GM18858 (cell line): ENCODE results near the gene DNAH1.

Source experiments
- ATAC-seq: cut with Tn5 transposase; IDR thresholded peaks from one replicate; pipeline ENCODE4 v1.9.1; 2021; ENCODE audit not compliant: unreplicated experiment

The DNAH1 gene

DNA sequence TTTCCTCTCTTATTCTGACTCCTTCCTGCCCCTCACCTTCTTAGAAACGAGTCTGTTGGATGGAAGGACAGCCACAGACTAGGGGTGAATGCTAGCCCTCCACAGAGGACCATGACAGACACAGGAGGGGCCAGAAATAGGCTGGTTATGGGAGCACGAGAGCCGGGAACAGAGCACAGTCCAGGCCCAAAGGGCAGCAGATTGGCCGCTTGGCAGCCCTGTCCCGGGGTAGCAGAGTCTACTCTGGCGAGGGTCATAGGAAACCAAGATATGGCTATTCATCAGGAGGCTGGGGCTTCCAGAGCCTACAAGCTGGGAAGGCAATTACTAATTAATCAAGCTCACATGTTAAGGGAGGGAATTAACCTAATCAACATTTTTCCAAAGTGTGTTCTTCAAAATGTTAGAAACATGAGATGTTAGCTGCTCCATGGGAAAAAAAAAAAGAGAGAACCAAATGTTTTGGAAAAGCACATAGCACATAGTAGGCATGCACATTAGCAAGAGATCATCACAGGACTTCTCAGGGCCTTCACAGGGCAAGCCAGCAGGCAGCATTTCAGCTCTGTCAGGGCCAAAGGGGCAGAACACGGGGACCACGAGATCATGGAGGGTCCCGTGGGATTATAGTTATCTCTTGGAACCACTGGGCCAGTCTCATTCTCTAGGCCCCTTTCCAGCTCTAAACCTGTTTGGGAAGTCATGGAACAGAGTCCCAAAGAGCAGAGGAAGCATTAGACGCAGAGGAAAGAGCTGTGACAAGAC is 115.5 kb downstream of the DNAH1 start:
- ATAC-seq = no peak

DNA sequence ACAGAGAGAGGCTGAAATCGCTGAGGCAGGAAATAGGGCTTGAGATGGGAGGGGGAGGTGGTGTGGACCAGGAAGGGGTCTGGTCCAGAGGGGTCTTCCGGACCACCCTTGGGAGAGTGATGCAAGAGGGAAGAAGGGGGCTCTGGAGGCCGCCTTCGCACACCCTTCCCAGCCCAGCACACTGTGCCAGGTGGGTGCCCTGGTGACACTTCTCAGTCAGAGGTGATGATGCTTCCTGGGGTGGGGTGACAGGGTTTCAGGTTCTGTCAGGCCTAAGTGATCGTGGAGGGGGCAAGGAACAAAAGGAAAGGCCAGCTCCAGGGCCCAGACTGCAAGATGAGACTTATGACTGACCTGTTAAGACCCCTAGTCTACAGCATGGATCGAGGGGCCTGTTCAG is 116.1 kb downstream of the DNAH1 start:
- ATAC-seq = no peak

DNA sequence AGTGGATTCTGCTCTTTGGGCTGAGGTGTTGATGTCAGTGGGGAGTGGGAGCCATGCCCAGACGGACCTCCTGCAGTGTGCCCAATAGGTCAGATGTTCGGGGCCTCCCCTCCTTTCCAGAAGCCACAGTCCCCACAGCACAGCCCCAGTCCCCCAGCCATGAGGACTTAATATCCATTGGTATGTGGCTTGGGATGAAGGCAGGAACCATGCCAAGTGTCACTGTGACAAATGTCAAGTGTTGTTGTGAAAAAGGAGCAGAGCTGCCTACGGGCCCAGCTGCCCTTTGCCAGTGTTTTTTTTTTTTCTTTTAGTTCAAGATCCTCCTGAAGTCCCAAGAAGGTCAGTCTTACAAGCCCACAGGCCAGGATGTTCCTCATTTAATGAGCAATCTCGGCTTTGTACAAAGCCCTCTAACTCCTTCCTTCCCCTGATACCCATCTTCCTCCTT is 116.6 kb downstream of the DNAH1 start:
- ATAC-seq = no peak

DNA sequence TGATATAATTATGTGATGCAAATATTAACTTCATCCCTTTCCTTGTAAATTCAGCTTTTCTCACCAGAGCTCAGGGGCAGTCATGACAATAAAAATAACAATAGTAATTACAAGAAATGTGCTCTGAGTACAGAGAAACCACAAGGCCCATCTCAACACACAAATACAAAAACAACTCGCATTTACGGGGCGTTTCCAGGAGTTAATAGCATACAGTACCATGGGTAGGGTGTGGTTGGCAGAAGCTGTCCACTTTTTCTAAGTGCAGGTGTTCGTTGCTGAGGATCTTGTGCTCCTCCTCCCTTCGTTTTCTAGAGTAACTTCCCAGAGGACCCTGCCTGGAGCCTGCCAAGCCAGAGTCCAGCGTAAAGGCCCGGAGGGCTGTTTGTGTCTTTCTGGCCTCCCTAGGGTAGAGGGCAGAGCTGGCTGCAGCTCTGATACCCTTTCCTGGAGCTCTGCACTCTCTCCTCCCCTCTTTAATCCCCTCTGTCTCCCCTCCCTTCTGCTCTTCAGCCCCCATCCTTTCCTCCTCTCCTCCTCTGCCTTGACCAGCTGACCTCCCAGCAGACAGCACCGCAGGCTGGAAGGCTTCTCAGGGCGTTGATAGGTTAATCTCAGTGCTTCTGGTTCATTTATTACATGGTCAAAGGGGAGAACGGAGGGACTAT is 117.3 kb downstream of the DNAH1 start:
- no peak for ATAC-seq

DNA sequence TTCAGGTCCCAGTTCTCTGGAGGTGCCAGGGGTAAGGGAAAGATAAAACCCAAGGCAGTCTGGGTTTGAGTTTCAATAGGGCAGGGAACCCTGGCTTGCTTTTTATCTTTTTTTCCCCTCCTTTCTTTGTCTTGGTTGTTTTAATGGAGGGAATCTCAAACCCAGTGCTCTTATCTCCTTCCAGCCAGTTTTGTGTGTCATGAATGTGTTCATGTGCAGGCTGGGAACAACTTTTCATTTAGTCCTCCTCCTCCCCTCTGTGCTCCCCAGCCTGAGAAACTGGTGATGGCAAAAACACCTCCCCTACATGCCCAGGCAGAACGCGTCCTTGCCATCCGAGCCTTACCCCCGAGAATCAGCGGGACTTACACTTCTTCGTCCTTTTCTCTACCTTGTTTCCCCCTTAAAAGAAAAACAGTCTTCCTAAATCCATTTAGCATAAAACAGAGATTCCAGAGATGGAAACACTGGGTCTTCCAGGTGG is 117.9 kb downstream of the DNAH1 start:
- no peak for ATAC-seq

DNA sequence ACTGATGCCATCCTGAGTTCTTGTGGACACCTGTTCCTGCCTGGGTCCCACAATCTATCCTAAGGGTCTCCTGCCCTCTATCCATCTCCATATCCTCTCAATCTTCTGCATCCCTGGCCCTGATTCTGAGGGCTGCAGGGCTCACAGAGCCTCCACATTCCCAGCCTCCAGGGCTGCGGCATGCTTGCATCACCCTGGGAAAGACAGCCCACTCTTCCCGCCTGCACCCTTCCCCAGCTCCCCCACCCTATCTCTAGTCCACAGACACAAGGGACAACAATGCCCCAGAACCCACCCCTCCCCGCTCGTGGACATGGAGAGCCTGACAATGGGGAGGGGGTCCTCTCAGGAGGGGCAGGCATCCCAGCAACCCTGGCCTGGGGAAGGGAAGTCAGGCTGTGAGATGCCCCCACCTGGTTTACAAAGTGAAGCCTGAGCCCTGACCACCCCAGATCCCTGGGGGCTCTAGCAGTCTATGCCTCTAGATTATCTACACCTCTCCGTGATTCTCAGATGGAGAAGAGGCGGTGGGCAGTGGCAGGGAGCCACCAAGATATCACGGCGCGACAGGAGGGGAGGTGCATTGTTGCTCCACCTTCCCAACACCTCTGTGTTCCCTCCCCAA is 118.5 kb downstream of the DNAH1 start:
- ATAC-seq = no peak

DNA sequence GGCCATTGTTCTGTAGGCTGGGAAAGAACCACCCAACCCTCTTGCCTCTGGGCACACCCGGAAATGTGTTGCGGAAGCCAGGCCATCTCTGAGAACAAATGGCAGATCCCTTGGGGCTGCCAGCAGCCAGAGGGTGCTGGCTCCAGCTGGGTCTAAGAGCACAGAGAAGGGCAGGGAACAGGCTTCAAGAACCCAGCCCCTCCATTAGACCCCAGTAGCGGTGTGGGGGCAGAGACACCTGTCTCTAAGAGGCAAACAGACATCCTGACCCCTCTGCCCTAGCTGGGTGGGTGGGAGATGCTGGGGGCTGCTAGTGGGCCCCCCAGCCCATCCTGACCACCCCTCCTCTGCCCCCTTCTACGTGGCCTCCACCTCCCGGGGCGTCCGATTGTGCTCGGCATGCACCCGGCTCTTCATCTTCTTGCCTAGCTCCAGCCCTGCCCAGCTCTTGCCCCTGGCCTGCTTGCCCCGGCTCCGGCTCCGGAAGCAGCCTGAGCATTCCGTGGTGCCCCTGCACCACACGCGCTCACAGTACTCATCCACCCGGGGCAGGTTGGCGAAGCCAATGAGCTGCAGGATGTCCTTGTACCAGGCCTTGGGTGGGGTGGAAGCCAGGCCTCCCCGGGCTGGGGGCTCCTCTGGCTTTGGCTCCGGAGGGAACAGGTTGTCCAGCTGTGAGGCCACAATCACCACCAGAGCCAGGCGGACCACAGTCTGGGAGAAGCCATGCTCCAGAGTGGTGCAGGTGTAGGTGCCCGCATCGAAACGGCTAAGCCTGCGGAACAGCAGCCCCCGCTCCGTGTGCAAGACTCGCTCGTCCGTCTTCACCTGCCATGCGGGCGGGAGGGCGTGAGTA is 119.4 kb downstream of the DNAH1 start:
- no peak for ATAC-seq

DNA sequence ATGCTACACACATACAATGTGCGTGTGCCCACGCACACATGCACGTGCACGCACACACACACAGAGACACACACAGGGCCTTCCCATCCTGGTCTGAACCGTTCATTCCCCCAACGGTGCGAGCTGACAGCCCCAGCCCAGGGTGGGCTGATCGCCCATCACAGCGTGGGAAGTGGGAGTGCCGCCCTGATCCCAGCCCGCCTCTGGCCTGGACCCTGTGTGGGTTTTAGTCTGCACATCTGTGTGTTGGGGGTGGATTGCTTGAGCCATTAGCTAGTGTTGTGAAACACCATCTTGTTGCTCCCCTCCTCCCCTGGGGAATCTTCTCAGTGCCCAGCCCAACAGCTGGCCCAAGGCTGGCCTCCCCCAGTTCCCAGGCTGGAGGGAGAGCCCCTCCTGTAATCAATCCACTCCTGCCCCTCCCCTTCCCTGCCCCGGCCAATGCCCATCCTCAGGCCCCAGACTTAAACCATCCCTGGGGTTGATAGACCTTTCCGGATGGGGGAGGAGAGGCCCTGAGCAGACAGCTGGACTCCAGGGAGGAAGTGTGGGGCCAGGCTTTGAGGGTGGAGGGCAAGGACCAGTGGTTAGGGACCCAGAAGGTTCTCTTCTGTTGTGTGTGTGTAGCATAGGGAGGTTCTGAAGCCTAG is 120.5 kb downstream of the DNAH1 start:
- no peak for ATAC-seq

DNA sequence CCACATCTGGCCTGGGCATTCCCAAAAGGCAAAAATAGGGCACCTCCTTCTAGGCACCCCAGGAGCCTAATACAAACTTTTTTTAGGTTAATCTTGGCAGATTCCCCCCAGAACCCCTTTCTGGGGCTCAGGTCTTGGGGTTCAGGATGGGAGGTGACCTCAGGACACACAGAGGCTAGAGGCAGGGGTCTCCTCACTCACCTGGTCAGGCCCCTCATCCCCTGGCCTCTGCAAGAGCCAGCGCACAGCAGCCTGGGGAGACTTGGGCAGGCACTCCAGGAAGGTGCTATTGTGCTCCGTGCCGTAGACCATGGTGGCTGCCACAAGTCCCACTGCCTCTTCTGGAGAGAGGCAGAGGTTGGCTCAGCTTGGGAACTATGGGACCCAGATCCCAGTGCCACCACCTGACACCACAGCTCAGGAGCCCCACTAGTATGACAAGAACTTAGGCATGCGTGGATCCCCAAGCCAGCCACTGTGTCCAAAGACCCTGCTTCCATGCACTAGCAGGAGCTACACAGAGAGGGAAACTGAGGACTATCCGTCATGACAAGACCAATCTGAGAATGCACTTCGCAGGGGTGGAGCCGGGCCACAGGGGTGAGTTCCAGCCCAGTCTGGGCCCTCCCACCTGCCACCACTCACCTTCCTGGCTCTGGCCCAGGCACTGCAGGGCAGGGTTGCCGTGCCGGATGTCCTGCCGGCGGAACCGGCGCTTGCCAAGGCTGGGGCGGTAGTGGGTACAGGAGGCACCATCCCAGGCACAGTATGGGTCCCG is 121.4 kb downstream of the DNAH1 start:
- ATAC-seq = no peak

DNA sequence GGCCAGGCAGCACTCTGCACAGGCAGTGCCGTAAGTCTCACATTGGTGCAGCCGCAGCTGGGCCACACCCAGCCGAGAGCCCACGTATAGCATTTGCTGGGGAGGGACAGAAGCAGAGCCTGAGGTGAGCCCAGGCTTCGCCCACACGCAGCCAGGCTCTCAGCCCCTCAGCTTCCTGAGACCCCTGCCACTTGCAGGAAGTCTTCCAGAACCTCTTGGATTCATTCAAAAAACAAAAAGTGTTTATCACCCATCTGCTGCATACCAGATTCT is 121.9 kb downstream of the DNAH1 start:
- no peak for ATAC-seq

DNA sequence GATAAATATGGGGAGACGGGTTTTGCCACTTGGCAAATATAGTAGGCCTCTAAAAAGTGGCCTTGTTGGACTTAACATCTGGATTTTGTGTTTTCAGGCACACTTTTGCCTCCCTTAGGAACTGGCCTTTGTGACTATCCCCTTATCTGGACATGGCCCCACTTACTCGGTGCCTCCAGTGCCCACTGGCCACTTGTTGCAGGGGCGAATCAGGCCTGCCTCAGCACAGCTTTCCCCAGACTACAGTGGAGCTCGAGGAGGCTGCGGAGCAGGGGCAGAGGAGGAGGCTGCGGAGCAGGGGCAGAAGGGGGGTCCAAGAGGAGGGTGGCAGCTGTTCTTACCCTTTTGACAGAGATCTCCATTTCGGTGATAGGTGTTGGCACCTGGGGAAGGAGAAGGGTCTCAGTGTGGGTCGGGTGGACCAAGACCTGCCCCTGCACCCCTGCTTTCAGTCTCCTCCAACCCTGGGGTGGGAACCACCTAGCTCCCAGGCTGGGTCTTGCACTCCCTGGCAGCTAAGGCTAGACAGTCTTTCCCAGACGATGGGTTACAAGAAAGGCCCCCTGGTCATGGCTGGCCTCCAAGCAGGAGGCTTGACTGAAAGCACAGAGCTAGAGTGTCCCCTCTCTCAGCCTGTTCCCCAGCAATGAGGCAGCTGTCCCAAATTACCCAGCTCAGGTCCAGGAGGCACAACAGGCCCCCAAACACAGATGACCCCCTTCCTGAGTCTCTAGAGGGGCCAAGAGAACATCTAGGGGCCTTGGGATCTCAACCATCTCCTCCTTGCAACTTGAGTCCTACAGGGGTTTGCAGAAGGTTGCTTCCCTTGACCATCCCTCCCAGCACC is 122.7 kb downstream of the DNAH1 start:
- ATAC-seq = no peak

DNA sequence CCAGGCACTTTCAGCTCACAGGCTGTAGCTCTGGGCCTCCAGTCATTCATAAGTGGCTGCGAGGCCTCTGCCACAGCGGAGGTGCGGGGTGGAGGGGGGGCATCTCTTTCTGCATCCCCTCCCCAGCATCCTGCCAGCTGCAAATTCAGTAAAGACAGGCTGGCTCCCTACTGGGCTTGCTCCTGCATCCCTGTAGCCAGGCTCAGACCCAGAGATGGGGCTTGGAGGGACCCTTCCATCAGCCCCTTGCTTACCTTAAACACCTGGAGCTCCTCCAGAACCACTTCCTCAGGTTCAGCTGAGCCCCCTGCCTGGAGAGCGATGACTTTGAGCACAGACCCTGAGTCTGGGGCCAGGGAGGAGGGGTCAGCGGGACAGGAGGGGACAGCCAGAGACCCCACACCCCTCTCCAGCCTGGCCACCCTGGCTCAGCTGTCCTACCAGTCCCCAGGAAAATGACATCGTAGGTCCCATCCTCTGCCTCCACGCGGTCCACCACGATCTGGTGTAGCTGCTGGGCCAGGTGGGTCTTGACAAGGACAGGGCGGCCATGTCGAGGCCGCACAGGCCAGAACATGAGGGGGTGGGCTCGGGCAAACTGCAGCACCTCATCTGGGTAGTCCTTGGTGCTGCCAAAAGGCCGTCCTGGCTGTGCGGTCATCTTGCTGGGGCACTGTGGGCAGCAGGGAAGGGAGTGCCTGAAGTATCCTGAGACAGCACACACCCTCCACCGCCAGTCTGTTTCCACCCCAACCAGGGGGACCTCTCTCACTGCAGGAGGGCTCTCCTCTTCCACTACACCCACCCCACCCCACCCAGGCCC is 123.5 kb downstream of the DNAH1 start:
- ATAC-seq = no peak

DNA sequence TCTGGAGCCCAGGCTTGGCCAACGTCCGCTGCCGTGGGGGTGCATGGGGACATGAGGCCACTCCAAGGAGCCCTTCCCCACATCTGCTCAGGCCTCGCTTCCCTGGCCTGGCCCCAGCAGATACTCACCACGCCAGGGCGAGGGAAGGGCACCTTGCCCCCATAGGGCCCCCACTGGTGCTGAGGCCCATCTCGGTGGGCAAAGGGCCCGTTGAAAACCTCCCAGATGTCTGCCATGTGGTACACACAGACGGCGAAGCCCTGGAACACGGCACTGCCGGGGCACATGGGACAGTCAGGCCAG is 124.1 kb downstream of the DNAH1 start:
- no peak for ATAC-seq

DNA sequence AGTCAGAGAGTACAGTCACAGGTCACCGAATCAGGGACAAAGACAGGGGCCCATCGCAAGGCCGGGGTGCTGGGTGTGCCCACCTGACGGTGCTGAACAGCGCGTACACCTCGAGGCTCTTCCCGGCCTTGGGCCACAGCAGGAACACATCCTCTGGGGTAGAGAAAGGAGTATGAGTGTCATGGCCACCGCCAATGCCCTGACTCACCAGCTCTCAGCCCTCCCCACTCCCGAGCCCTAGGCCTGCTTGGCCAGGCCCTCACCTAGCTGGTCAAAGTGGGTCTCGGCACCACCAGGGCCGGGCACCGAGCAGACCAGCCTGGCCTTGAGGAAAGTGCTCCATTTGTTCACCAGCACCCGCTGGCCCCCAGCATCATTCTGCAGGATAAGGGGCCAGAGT is 124.6 kb downstream of the DNAH1 start:
- ATAC-seq = no peak

DNA sequence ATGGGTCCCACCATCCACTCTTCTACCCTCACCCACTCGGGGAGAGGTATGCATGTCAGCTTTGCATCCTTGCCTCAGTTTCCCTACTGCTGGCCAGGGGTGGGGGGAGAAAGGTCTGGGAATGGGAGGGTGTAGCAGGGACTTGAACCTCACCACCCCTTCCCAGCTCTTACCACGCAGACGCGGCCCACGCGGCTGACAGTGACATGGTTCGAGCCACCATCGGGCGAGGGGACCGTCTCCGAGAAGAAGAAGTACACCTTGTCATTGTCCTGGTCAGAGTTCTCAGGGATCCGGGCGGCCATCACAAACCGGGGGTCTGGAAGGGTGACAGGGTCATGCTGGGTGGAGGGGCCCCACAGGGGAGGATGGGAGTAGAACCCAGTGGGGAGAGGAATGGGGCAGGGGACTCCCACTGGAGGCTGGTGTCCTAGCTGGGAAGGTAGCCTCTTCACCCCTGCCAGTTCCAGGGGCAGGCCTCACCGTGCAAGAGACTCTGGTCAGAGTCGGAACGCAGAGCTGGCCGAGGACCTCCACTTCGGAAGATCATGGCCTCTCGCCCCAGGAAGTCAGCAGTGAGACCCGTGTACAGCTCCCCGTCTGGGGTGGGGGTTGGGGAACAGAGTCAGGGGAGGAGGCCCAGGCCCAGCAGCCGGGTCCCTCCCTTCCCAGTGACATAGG is 125.1 kb downstream of the DNAH1 start:
- no peak for ATAC-seq

DNA sequence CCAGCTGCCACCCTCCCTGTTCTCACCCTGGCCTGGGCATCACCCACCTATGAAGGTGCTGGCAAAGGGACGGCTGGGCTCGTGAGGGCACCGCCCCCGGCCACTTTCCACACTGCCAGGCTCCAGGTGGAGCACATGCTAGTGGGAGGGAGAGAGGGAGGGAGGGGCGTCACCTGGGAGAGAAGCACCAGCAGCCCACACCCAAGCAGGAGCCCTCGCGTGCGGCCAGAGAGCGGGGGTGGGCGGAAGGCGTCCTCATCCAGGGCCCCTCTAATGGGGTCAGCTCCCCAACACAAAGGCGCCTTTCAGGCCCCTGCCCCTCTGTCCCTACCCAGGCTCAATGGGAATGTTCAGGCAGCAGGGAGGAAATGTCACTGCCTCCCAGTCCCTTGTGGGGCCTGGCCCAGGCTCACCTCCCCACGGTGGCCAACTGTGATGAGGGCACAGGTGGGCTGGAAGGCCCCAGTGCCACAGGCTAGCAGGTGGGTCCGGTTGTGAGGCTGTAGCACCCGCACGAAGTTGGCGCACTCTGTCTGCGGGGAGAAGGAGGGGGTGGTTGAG is 125.7 kb downstream of the DNAH1 start:
- ATAC-seq = no peak

DNA sequence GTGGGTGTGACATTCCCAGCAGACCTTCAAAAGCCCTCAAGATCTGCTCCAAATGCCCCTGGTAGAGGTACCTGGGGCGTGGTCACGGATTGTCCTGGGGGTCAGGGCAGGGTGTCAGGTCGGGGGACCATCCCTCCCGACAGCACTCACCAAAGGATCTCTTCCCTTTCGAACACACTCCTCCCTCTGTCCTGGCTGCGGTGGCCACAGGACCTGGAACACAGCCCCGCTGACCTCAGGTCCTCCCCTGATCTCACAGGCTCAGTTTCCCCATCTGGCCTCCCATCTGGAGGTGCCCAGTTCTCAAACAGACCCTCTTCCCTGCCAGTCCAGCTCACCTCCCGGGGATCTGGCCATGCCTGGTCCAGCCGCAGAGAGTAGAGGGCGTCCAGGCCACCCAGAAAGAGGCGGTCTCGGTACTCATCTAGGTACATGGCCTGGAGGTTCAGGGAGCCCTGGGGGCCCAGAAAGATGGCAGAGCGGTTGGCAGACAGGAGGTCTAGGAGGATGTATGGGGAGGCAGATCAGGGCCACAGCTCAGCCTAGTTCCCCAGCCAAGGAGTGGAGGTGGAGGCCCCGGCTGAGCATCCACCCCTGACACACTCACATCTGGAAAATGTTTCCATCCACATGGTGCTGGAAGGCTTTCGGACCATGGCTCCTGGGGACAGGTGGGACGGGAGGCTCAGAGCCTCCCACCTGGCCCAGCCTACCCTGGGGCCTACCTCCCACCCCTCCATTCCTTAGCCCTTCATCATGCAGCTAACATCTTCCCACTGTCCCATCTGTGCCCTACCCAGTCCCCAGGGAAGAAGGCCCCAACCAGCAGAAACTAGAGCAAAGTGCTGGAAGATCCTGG is 126.5 kb downstream of the DNAH1 start:
- ATAC-seq = no peak
